Endothelial cell of umbilical vein (primary cell): ENCODE results near the gene CEP57. TPM values are rescaled to one million over a fixed set of nuclear protein-coding genes. Genes with fewer than 3 reads are reported as not detected.

Experiments used
- BruUV-seq: library from RNA; stranded (reverse); fragments of 400-500 nt; replicated peaks from 2 replicates; lab custom pipeline; 2021; lab: Mats Ljungman, UMichigan
- CTCF ChIA-PET: fragments of 300-600, 350-600 bp; sonication (Branson Sonifier 250); formaldehyde crosslinking; loops from one replicate; lab custom pipeline; 2021; ENCODE audit warnings: antibody characterized with exemption, inconsistent platforms; lab: Charles Lee
- POLR2A ChIA-PET: fragments of 300-600, 350-600 bp; sonication (Branson Sonifier 250); formaldehyde crosslinking; loops from one replicate; lab custom pipeline; 2021; ENCODE audit warnings: antibody characterized with exemption, inconsistent platforms; lab: Charles Lee
- DNase-seq: peaks from one replicate; pipeline ENCODE4 v3.0.0-alpha.2; 2011; ENCODE audit warnings: low read depth, low spot score
- FAIRE-seq: peaks from 2 replicates; lab custom pipeline; 2011; peaks lifted over from hg19 to GRCh38; lab: Jason Lieb, UNC
- H2AFZ ChIP-seq: 2 replicates; pipeline ENCODE4 v1.6.0; 2012; ENCODE audit warnings: low read depth, low read length, control low read depth, inconsistent platforms
- H3K27ac ChIP-seq: 2 replicates; pipeline ENCODE4 v1.5.1; 2011; ENCODE audit warnings: low read depth, mild to moderate bottlenecking, control low read depth, low read length, moderate library complexity; ENCODE audit not compliant: insufficient read depth
- H3K27me3 ChIP-seq, 2 experiments: 2 replicates each; pipeline versions ENCODE4 v1.6.0 to v1.6.1; 2011; ENCODE audit warnings: low read length in 2 of 2, mixed read lengths in 1 of 2; ENCODE audit not compliant: control insufficient read depth in 2 of 2, insufficient read depth in 2 of 2
- H3K36me3 ChIP-seq, 2 experiments: 2 replicates in 1 of 2; 3 replicates in 1 of 2; pipeline ENCODE4 v1.5.1; 2011; ENCODE audit warnings: low read length in 2 of 2, mild to moderate bottlenecking in 1 of 2, moderate library complexity in 1 of 2; ENCODE audit not compliant: control insufficient read depth in 2 of 2, insufficient read depth in 2 of 2; ENCODE audit errors: extremely low read depth in 1 of 2
- H3K4me1 ChIP-seq: 3 replicates; pipeline ENCODE4 v1.5.1; 2011; ENCODE audit warnings: mild to moderate bottlenecking, low read length; ENCODE audit not compliant: control insufficient read depth, insufficient read depth; ENCODE audit errors: extremely low read depth
- H3K4me2 ChIP-seq: 2 replicates; pipeline ENCODE4 v1.6.1; 2011; ENCODE audit warnings: low read length, control low read depth, mixed read lengths; ENCODE audit not compliant: insufficient read depth
- H3K4me3 ChIP-seq, 3 experiments: fragments of 200-600 bp in 1 of 3; sonication (generic), shearing (Covaris generic) in 1 of 3; replicated peaks in 1 of 3; 2 replicates each; pipeline ENCODE4 v1.5.1; 2011 to 2016; ENCODE audit warnings: control low read depth in 3 of 3, low read length in 3 of 3, mild to moderate bottlenecking in 2 of 3, inconsistent platforms in 1 of 3, low read depth in 1 of 3, moderate library complexity in 1 of 3; ENCODE audit not compliant: insufficient read depth in 1 of 3
- H3K79me2 ChIP-seq: 2 replicates; pipeline ENCODE4 v1.6.0; 2012; ENCODE audit warnings: low read length, inconsistent platforms; ENCODE audit not compliant: control insufficient read depth, insufficient read depth
- H3K9ac ChIP-seq: replicated peaks from 2 replicates; pipeline ENCODE3; 2011; ENCODE audit warnings: low read length, control low read depth; ENCODE audit not compliant: insufficient read depth; ENCODE audit errors: extremely low read depth
- H3K9me1 ChIP-seq: replicated peaks from 3 replicates; pipeline ENCODE4 v1.6.0; 2011; ENCODE audit warnings: mild to moderate bottlenecking, low read length; ENCODE audit not compliant: control insufficient read depth, insufficient read depth; ENCODE audit errors: extremely low read depth
- H3K9me3 ChIP-seq: replicated peaks from 2 replicates; pipeline ENCODE4 v1.5.1; 2012; ENCODE audit warnings: low read length, inconsistent platforms; ENCODE audit not compliant: control insufficient read depth, insufficient read depth
- H4K20me1 ChIP-seq: replicated peaks from 2 replicates; pipeline ENCODE3; 2011; ENCODE audit warnings: mild to moderate bottlenecking, low read length; ENCODE audit not compliant: control insufficient read depth, insufficient read depth; ENCODE audit errors: extremely low read depth
- CTCF ChIP-seq, 2 donors: IDR thresholded peaks; 1 replicate in 1 of 2; 2 replicates in 1 of 2; pipeline ENCODE4 v1.5.1; 2011; ENCODE audit warnings: low read length in 2 of 2, mild to moderate bottlenecking in 2 of 2, moderate library complexity in 2 of 2, control low read depth in 1 of 2, inconsistent platforms in 1 of 2, low read depth in 1 of 2; ENCODE audit not compliant: insufficient read depth in 1 of 2; ENCODE audit errors: extremely low read depth in 1 of 2
- EZH2 ChIP-seq: IDR thresholded peaks from 2 replicates; pipeline ENCODE4 v1.6.1; 2012; ENCODE audit warnings: borderline replicate concordance, low read depth, mild to moderate bottlenecking, moderate library complexity, low read length, inconsistent platforms; ENCODE audit not compliant: severe bottlenecking
- FOS ChIP-seq: IDR thresholded peaks from 2 replicates; pipeline ENCODE4 v1.6.1; 2011; ENCODE audit warnings: mild to moderate bottlenecking, low read length, moderate library complexity, borderline replicate concordance; ENCODE audit not compliant: insufficient read depth
- GATA2 ChIP-seq: IDR thresholded peaks from 2 replicates; pipeline ENCODE4 v1.7.0; 2011; ENCODE audit warnings: low read depth, mild to moderate bottlenecking, moderate library complexity, mixed read lengths, low read length; ENCODE audit not compliant: insufficient read length, insufficient read depth
- JUN ChIP-seq: IDR thresholded peaks from 2 replicates; pipeline ENCODE4 v1.6.1; 2011; ENCODE audit warnings: borderline replicate concordance, low read depth; ENCODE audit not compliant: insufficient read length, insufficient read depth
- MAX ChIP-seq: IDR thresholded peaks from 2 replicates; pipeline ENCODE4 v1.6.1; 2011; ENCODE audit not compliant: insufficient read depth, insufficient read length
- MYC ChIP-seq: IDR thresholded peaks from one replicate; pipeline ENCODE4 v1.6.1; 2011; ENCODE audit warnings: mild to moderate bottlenecking, low read depth, low read length
- POLR2A ChIP-seq: IDR thresholded peaks from 2 replicates; pipeline ENCODE4 v1.6.1; 2012; ENCODE audit warnings: low read depth, mild to moderate bottlenecking, control low read depth, low read length
- POLR2AphosphoS5 ChIP-seq: IDR thresholded peaks from 2 replicates; pipeline ENCODE4 v1.6.1; 2012; ENCODE audit warnings: low read depth, mild to moderate bottlenecking, control low read depth, low read length, moderate library complexity; ENCODE audit not compliant: insufficient read depth
- dilution Hi-C: fragments of 300-500 bp; cut with MboI; formaldehyde crosslinking; loops from one replicate; pipeline ENCODE4 v1.15.0; 2019; ENCODE audit warnings: low sequenced_read_pairs; ENCODE audit not compliant: extremely low pct_ligation_motif_present
- intact Hi-C: fragments of 100-400 bp; cut with micrococcal nuclease; formaldehyde crosslinking; loops from one replicate; pipeline ENCODE4 v1.10.0; 2022
- polyA plus RNA-seq, 4 experiments: library from polyadenylated mRNA; depleted of rRNA in 3 of 4; stranded (reverse) in 3 of 4; unstranded in 1 of 4; fragments of >200 nt; gene quantifications; 2 replicates each; pipeline versions ENCODE4 v1.2.1 to v1.2.3, GENCODE V29; 2011 to 2012; ENCODE audit warnings: missing spikeins in 1 of 4
- total RNA-seq: library from RNA; stranded (reverse); gene quantifications from 2 replicates; pipeline ENCODE4 v1.2.3, GENCODE V29; 2021

CEP57 gene
- total and polyA plus RNA-seq, 2 donors (not counting 3 experiments of a cell fraction or from before 2014, with no cell fraction given) = 16.0 to 35.2 TPM

- FAIRE-seq (no peak), DNase-seq (no peak)
- Histone ChIP-seq H3K4me1 (no peaks in the 10 kb centered on the region), H4K20me1 (no peaks in the 10 kb centered on the region), H3K36me3 (peaks cover 0 to 7% of the 10 kb centered on the region in 2 experiments), H3K9me1 (no peaks in the 10 kb centered on the region), H3K27ac (no peak overlapping the region), H3K79me2 (no peaks in the 10 kb centered on the region), H3K4me2 (no peak overlapping the region), H3K4me3 (no peak overlapping the region), H3K9ac (no peak overlapping the region), H2AFZ (no peak overlapping the region), H3K27me3 (peaks cover 0 to 2% of the 10 kb centered on the region in 2 experiments), H3K9me3 (no peaks in the 10 kb centered on the region)
- dilution Hi-C loops (no loop called here), intact Hi-C loops (no loop called here)
- CTCF ChIA-PET = no interaction called here
- POLR2A ChIA-PET = no interaction called here
- BruUV-seq = no TSS peak
- TF ChIP-seq POLR2AphosphoS5 (no peak), CTCF (IDR thresholded peaks at IDR 0.05; ENCODE audit: extremely low read depth in 1 of 2, insufficient read depth in 1 of 2, low read depth in 1 of 2, low read length in 2 of 2) (no peak), GATA2 (no peak), FOS (no peak), MYC (no peak), JUN (no peak), EZH2 (no peak), POLR2A (no peak), MAX (no peak)
These were observed 23.6 kb upstream of the CEP57 start for GRCh38 chr11:95766701-95767100.
